BLaER1 treated with 17β-estradiol and CSF1 and Interleukin-3, amounts not matched to agents 10 nM and 100 nM (cell line): ENCODE results near the gene JUN.
A peak's percentile ranks its signal among the peaks of the same experiment; 100 is the strongest.

Experiments used
- H3K27ac ChIP-seq, 11 experiments: shearing (Covaris generic); formaldehyde crosslinking; 2 replicates each; pipeline ENCODE4 v1.8.1; 2022
- H3K27me3 ChIP-seq, 11 experiments: shearing (Covaris generic); formaldehyde crosslinking; 2 replicates each; pipeline ENCODE4 v1.8.1; 2022
- H3K36me3 ChIP-seq, 11 experiments: shearing (Covaris generic); formaldehyde crosslinking; 2 replicates each; pipeline ENCODE4 v1.8.1; 2022
- H3K4me1 ChIP-seq, 10 experiments: shearing (Covaris generic); formaldehyde crosslinking; 2 replicates each; pipeline ENCODE4 v1.8.1; 2022
- H3K4me2 ChIP-seq, 11 experiments: shearing (Covaris generic); formaldehyde crosslinking; 2 replicates each; pipeline ENCODE4 v1.8.1; 2022
- H3K4me3 ChIP-seq, 10 experiments: shearing (Covaris generic); formaldehyde crosslinking; 2 replicates each; pipeline ENCODE4 v1.8.1; 2022
- H3K9ac ChIP-seq, 11 experiments: shearing (Covaris generic); formaldehyde crosslinking; 2 replicates each; pipeline ENCODE4 v1.8.1; 2022
- H3K9me3 ChIP-seq, 11 experiments: shearing (Covaris generic); formaldehyde crosslinking; replicated peaks in 1 of 11; 2 replicates each; pipeline ENCODE4 v1.8.1; 2022
- H4K20me1 ChIP-seq, 11 experiments: shearing (Covaris generic); formaldehyde crosslinking; 2 replicates each; pipeline ENCODE4 v1.8.1; 2022
- Cebpa-rat ChIP-seq, 11 experiments: shearing (Covaris generic); IDR thresholded peaks; 2 replicates each; pipeline ENCODE4 v1.8.1; 2022

Gene JUN

DNA sequence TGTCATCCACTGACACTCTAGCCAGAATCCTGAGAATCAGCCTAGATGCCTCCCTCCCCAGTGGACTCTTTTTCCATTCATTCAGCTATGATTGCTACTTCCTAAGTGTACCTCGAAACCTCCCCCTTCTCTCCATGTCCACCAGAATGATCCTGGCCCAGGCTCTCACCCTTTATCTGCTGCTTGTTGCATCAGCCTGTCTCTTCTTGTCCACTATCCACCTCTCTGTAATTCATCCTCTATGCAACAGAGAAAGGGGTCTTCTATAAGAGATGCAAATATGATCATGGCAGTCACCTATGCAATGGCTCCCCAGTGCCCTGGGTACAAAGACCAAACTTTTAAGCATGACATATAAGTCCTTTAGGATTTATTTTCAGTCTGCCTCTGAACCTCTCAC, 37.7 kb downstream of the JUN start:
- no peak for TF ChIP-seq Cebpa-rat (IDR thresholded peaks at IDR 0.05)
- no peak overlapping the region for H3K27ac ChIP-seq
- no peak overlapping the region for H3K9ac ChIP-seq

GRCh38 chr1:58745666-58746065, 38.2 kb downstream of the JUN start:
- no peak for TF ChIP-seq Cebpa-rat (IDR thresholded peaks at IDR 0.05)
- H3K27me3 ChIP-seq, result no peaks in the 10 kb centered on the region
- H3K36me3 ChIP-seq, result no peaks in the 10 kb centered on the region
- no peaks in the 10 kb centered on the region for H4K20me1 ChIP-seq
- H3K4me1 ChIP-seq, result peaks cover 0 to under 1% (median 0%) of the 10 kb centered on the region in 10 experiments; a peak in 2 of 20 replicates
- H3K4me2 ChIP-seq, result no peak overlapping the region
- H3K4me3 ChIP-seq, result no peak overlapping the region
- H3K27ac ChIP-seq, result no peak overlapping the region
- H3K9me3 ChIP-seq, result no peaks in the 10 kb centered on the region
- no peak overlapping the region for H3K9ac ChIP-seq

More for the DNA sequence above, 37.7 kb downstream of the JUN start:
- Histone ChIP-seq H3K27me3 (no peaks in the 10 kb centered on the region), H3K9me3 (no peaks in the 10 kb centered on the region), H3K4me2 (no peak overlapping the region), H3K36me3 (no peaks in the 10 kb centered on the region), H3K4me3 (no peak overlapping the region), H3K4me1 (no peaks in the 10 kb centered on the region), H4K20me1 (no peaks in the 10 kb centered on the region)

GRCh38 chr1:58745117-58745516, 38.7 kb downstream of the JUN start:
- Histone ChIP-seq H3K4me3 (no peak overlapping the region), H3K4me2 (no peak overlapping the region), H4K20me1 (no peaks in the 10 kb centered on the region), H3K27me3 (no peaks in the 10 kb centered on the region), H3K36me3 (no peaks in the 10 kb centered on the region), H3K9me3 (no peaks in the 10 kb centered on the region), H3K27ac (no peak overlapping the region), H3K9ac (no peak overlapping the region), H3K4me1 (peaks cover 0 to 6% (median 0%) of the 10 kb centered on the region in 10 experiments; a peak in 4 of 20 replicates)
- TF ChIP-seq Cebpa-rat (IDR thresholded peaks at IDR 0.05), result no peak

DNA sequence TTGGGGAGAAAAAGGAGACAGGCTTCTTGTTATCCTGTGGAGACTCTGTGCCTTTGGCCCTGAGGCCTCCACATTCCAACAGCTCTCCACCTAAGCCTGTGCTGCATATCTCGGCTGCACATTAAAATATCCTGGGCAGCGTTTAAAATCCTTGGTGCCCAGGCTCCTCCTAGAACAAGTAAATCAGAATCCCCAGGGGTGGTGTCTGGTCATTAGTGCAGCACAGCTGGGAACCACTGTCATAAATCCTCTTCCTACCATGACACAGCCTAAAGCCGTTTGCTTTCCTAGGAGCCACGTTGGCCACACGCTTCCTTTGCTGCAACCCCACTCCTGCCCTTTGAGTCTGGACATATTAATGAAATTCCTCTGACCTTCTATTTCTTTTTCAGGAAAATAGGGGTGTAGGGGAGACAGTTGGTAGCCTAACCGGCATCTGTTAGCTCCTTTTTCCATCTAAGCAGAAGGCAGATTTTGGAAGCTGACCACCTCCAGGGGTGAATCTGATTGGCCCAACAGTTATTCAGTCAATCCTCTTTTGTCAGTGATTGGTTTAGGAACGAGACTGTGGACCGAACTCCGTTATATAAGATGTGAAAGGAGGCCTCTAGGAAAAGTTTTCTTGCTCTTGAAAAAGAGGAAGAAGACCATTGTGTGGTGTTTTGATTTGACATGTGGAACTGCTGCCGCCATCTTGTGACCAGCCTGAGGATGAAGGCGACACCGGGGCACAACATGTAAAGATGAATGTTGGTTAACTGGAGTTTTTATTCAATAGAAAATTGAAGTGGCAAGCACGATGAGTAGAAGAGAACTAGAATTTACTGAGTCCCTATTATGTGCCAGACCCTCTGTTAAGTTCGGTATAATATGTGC, 41.9 kb downstream of the JUN start:
- Histone ChIP-seq H4K20me1 (no peaks in the 10 kb centered on the region), H3K36me3 (no peaks in the 10 kb centered on the region), H3K4me3 (no peak overlapping the region), H3K27me3 (no peaks in the 10 kb centered on the region), H3K9me3 (no peaks in the 10 kb centered on the region), H3K4me1 (peaks cover 4 to 38% (median 18%) of the 10 kb centered on the region in 10 experiments; a peak in 14 of 20 replicates), H3K27ac (no peak overlapping the region), H3K4me2 (no peak overlapping the region), H3K9ac (no peak overlapping the region)
- TF ChIP-seq Cebpa-rat (IDR thresholded peaks at IDR 0.05), result no peak

DNA sequence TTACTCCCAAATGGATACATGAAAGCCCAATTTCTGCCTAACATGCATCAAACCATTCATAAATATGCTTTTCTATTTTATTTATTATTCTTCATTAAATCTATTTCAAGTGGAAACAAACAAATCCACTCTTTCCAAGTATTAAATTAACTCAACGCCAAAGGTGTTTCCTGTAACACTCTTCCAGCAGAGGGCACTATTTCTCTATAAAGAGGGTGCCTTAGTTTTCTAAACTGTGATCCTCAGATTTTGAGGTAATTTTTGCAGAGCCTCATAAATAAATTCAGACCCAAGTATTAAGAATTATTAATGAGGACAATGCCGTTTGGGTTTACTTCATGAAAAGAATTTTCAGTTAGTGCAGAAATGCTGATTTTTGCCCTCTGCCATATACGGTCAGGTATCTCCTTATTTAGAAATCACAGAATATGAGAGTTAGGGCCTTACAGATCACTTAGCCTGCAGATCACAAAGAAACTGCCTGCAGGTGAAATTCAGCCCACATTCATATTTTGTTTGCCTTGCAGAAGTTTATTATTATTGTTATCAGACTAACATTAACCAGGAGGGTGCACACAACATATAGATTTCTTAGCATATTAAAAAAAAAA, 43.9 kb downstream of the JUN start:
- no peaks in the 10 kb centered on the region for H3K36me3 ChIP-seq
- no peaks in the 10 kb centered on the region for H3K9me3 ChIP-seq
- no peak for TF ChIP-seq Cebpa-rat (IDR thresholded peaks at IDR 0.05)
- H3K4me3 ChIP-seq, result no peak overlapping the region
- H3K4me2 ChIP-seq, result peak overlapping the region in 4 of 11 experiments; percentile 71 to 86 (median 76); a peak in 5 of 22 replicates
- no peaks in the 10 kb centered on the region for H3K27me3 ChIP-seq
- H3K27ac ChIP-seq, result peak overlapping the region in 2 of 11 experiments; percentile 46 to 49; a peak in 2 of 22 replicates
- H3K4me1 ChIP-seq, result peaks cover 4 to 46% (median 19%) of the 10 kb centered on the region in 10 experiments; a peak in 14 of 20 replicates
- no peaks in the 10 kb centered on the region for H4K20me1 ChIP-seq
- H3K9ac ChIP-seq, result 0 out of 22 replicates have a peak overlapping the region, but pooled peaks of 1 of the 11 experiments have one; percentile 18

GRCh38 chr1:58738876-58739275, 45.0 kb downstream of the JUN start:
- no peak overlapping the region for H3K4me3 ChIP-seq

GRCh38 chr1:58735586-58735985, 48.3 kb downstream of the JUN start:
- no peaks in the 10 kb centered on the region for H4K20me1 ChIP-seq
- no peak for TF ChIP-seq Cebpa-rat (IDR thresholded peaks at IDR 0.05)
- no peak overlapping the region for H3K4me2 ChIP-seq
- no peak overlapping the region for H3K9ac ChIP-seq
- no peaks in the 10 kb centered on the region for H3K9me3 ChIP-seq
- H3K36me3 ChIP-seq, result no peaks in the 10 kb centered on the region
- no peak overlapping the region for H3K27ac ChIP-seq
- peaks cover 4 to 44% (median 19%) of the 10 kb centered on the region in 10 experiments; a peak in 14 of 20 replicates for H3K4me1 ChIP-seq
- no peak overlapping the region for H3K4me3 ChIP-seq
- H3K27me3 ChIP-seq, result no peaks in the 10 kb centered on the region

More at GRCh38 chr1:58738876-58739275, 45.0 kb downstream of the JUN start:
- peaks cover 4 to 46% (median 19%) of the 10 kb centered on the region in 10 experiments; a peak in 14 of 20 replicates for H3K4me1 ChIP-seq
- H3K4me2 ChIP-seq, result peak overlapping the region in 7 of 11 experiments; percentile 11 to 86 (median 71); a peak in 12 of 22 replicates
- 0 out of 22 replicates have a peak, but pooled peaks of 2 of the 11 experiments have one; percentile 23 to 25 for TF ChIP-seq Cebpa-rat (IDR thresholded peaks at IDR 0.05)
- no peaks in the 10 kb centered on the region for H4K20me1 ChIP-seq
- H3K27me3 ChIP-seq, result no peaks in the 10 kb centered on the region
- no peaks in the 10 kb centered on the region for H3K36me3 ChIP-seq
- no peaks in the 10 kb centered on the region for H3K9me3 ChIP-seq
- peak overlapping the region in 1 of 11 experiments; percentile 18; a peak in 1 of 22 replicates for H3K9ac ChIP-seq
- peak overlapping the region in 3 of 11 experiments; percentile 43 to 49 (median 46); a peak in 6 of 22 replicates for H3K27ac ChIP-seq

DNA sequence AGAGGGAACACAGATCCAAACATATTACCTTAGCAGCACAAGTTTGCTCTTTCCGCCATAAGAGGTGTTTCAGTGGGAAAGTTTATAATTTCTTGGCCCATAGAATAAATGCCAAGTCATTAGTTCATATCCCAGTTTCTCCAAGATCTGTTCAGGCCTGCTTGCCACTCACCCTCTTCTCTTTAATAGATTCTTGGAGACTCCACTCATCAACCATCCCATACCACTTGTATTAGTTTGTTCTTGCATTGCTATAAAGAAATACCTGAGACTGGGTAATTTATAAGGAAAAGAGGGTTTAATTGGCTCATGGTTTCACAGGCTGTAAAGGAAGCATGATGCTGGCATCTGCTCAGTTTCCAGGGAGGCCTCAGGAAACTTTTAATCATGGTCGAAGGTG, 49.2 kb downstream of the JUN start:
- Histone ChIP-seq H3K4me2 (no peak overlapping the region), H3K27ac (no peak overlapping the region), H3K4me3 (no peak overlapping the region), H3K9ac (no peak overlapping the region), H3K36me3 (no peaks in the 10 kb centered on the region), H3K4me1 (peaks cover 4 to 35% (median 18%) of the 10 kb centered on the region in 10 experiments; a peak in 14 of 20 replicates), H4K20me1 (no peaks in the 10 kb centered on the region), H3K27me3 (no peaks in the 10 kb centered on the region), H3K9me3 (no peaks in the 10 kb centered on the region)
- no peak for TF ChIP-seq Cebpa-rat (IDR thresholded peaks at IDR 0.05)

GRCh38 chr1:58732087-58732775, 51.6 kb downstream of the JUN start:
- no peaks in the 10 kb centered on the region for H3K9me3 ChIP-seq
- H3K4me2 ChIP-seq, result no peak overlapping the region
- no peaks in the 10 kb centered on the region for H3K36me3 ChIP-seq
- H3K27ac ChIP-seq, result no peak overlapping the region
- H3K9ac ChIP-seq, result no peak overlapping the region
- peaks cover 3 to 13% (median 5%) of the 10 kb centered on the region in 10 experiments; a peak in 14 of 20 replicates for H3K4me1 ChIP-seq
- no peaks in the 10 kb centered on the region for H3K27me3 ChIP-seq
- no peak for TF ChIP-seq Cebpa-rat (IDR thresholded peaks at IDR 0.05)
- no peaks in the 10 kb centered on the region for H4K20me1 ChIP-seq
- H3K4me3 ChIP-seq, result no peak overlapping the region
